Astrocyte of the cerebellum (primary cell): ENCODE measurements around the gene ZBED2.
A peak's percentile ranks its signal among the peaks of the same experiment; 100 is the strongest.
"Not testable (repeated sequence)": the region's sequence is repeated elsewhere in the genome, so short reads cannot be mapped to it uniquely, and the experiment has no call there.

Experiments used
- DNase-seq: peaks from one replicate; pipeline ENCODE4 v3.0.0-alpha.2; 2011; ENCODE audit warnings: low read depth
- H3K4me3 ChIP-seq: 2 replicates; pipeline ENCODE4 v1.5.1; 2011; ENCODE audit warnings: mild to moderate bottlenecking, low read depth, low read length, moderate library complexity
- CTCF ChIP-seq: IDR thresholded peaks from 2 replicates; pipeline ENCODE4 v1.5.1; 2012; ENCODE audit warnings: low read length, low read depth, moderate library complexity, mild to moderate bottlenecking; ENCODE audit errors: missing control alignments
- in situ Hi-C: cut with HindIII; loops from 2 replicates; pipeline ENCODE4 v1.10.0; 2017; ENCODE audit warnings: low sequenced_read_pairs

The ZBED2 gene

DNA sequence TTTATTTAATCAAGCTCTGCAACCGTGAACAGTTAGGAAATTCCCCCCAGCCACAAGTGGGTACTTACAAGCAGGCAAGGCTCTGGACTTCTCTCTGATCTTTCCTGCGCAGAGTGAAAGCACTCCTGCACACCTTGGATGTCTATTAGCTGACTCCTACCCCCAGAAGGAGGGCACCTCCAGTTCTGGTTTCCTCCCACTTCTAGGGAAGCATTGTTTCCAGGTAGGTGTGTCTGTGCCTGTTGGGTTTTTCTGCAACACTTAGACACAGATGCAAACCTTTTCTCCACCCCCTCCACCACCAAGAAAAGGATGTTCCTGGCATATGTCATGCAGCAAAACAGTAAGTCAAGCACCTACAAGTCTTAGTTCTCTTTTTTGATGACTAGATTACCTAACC, at the start of gene ZBED2:
TSS of gene ZBED2 (minus strand) at position 115 of the 400 bp plus-strand sequence. CDS start 1,145 bp downstream, outside the sequence.
- in situ Hi-C loops, result no loop called here
- TF ChIP-seq CTCF, result no peak
- no peak for DNase-seq
- H3K4me3 ChIP-seq, result no peak within 1 kb of the TSS

GRCh38 chr3:111639316-111639715, 44.2 kb upstream of the ZBED2 start:
- TF ChIP-seq CTCF, result no peak
- in situ Hi-C loops, result no loop called here
- no peak overlapping the region for H3K4me3 ChIP-seq
- no peak for DNase-seq

DNA sequence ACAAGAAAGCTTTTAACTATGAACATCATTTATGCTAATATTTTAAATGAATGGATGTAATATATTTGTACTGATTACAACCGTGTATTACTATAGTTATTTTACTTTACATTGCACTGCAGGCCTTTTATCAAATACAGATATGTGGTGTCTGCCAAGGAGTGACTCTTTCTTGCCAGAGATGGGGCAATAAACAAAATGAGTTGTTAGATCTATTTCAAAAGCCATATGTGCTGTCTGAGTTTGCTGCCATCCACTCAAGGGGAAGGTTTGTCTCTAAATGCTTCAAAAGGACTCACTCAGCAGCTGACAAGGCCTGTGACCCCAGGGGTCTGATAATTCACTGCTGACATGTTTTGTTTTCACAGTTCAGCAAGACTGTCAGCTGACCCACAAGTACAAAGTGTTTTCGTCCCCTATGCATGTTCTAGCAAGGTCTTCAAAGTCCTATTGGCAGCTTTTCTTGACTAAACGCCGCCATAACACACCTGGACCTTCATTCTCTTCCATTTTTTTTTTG, 41.3 kb upstream of the ZBED2 start:
- no peak for TF ChIP-seq CTCF
- no peak overlapping the region for H3K4me3 ChIP-seq
- DNase-seq, result no peak
- in situ Hi-C loops, result no loop called here

- H3K4me3 ChIP-seq, result no peak overlapping the region
- in situ Hi-C loops, result no loop called here
- DNase-seq, result no peak
Observed at GRCh38 chr3:111635403-111635802, 40.3 kb upstream of the ZBED2 start.

GRCh38 chr3:111630638-111631037, 35.5 kb upstream of the ZBED2 start:
- H3K4me3 ChIP-seq, in situ Hi-C loops: not testable (repeated sequence)
- DNase-seq, result peak; percentile 40

More at GRCh38 chr3:111635403-111635802, 40.3 kb upstream of the ZBED2 start:
- no peak for TF ChIP-seq CTCF

DNA sequence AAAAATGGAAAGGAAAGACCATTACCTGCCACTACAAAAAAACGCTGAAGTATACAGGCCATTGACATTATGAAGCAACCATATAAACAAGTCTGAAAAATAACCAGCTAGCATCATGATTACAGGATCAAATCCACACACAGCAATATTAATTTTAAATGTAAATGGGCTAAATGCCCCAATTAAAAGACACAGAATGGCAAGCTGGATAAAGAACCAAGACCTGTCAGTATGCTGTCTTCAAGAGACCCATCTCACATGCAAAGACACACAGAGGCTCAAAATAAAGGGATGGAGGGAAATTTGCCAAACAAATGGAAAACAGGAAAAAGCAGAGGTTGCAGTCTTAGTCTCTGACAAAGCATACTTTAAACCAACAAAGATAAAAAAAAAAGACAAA, 33.9 kb upstream of the ZBED2 start:
- in situ Hi-C loops, DNase-seq, H3K4me3 ChIP-seq: not testable (repeated sequence)

- no peak for DNase-seq
- no peak for TF ChIP-seq CTCF
- in situ Hi-C loops, result no loop called here
- H3K4me3 ChIP-seq, result no peak overlapping the region
Observed at GRCh38 chr3:111627092-111627491, 31.9 kb upstream of the ZBED2 start.

DNA sequence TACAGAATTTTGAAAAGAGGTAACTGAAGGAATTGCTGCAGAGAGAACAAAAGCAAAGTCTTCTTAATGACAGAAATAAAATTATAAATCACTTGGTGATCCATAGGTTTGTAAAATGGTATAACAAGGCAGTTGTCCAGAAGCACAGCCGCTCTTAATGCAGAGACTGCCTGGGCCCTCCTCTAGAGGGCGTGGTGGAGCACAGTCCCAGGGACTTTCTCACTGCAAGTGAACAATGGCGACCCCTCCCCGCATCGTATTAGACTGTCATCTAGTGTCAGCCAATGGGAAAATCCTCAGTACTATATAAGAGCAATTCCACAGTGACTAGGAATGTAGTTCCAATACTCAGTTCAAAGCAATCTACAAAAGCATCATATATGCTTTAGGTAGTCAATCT, 26.4 kb upstream of the ZBED2 start:
- no peak overlapping the region for H3K4me3 ChIP-seq
- in situ Hi-C loops, result no loop called here
- peak; percentile 32 for TF ChIP-seq CTCF
- DNase-seq, result no peak
